Measurements from ENCODE around the gene NDUFB7.

GRCh38 chr19:14571695-14572490 lies at the start of gene NDUFB7:
- peak; percentile 33 to 92 (median 64) for TF ChIP-seq CTCF (IDR thresholded peaks at IDR 0.05)
- TF ChIP-seq POLR2A (IDR thresholded peaks at IDR 0.05), result peak in 1 of 2 donors; percentile 57

Measured in thyroid gland (tissue), 4 donors.